ENCODE data around the gene LYST. TPM values are rescaled to one million over a fixed set of nuclear protein-coding genes. Genes with fewer than 3 reads are reported as not detected.

LYST gene
- total and polyA plus RNA-seq, 12 donors: 6.7 to 48.0 (median 19.0) TPM

- DNase-seq: no peak
- peaks cover 0 to 8% of the 10 kb centered on the region in 2 donors for H3K36me3 ChIP-seq (replicated peaks in 1 of 2)
- no peak overlapping the region for H3K4me3 ChIP-seq
- WGBS, 4 donors: 89 to 95% (median 94%) methylated on average over 2 of the region's 2 CpGs
- H3K27me3 ChIP-seq: no peaks in the 10 kb centered on the region
- TF ChIP-seq POLR2A (IDR thresholded peaks at IDR 0.05): no peak
- no peak for TF ChIP-seq CTCF (IDR thresholded peaks at IDR 0.05)
- no peaks in the 10 kb centered on the region for H3K9me3 ChIP-seq (replicated peaks in 1 of 3)
- no peak overlapping the region for H3K27ac ChIP-seq
- H3K4me1 ChIP-seq (replicated peaks in 1 of 2): no peaks in the 10 kb centered on the region
- intact Hi-C loops (cut with DNase I): no loop called here
These were observed 118.0 kb downstream of the LYST start for GRCh38 chr1:235748747-235749146.

- Histone ChIP-seq H3K4me1 (replicated peaks in 1 of 2) (no peaks in the 10 kb centered on the region), H3K27me3 (no peaks in the 10 kb centered on the region), H3K9me3 (replicated peaks in 1 of 3) (no peaks in the 10 kb centered on the region), H3K27ac (no peak overlapping the region), H3K36me3 (replicated peaks in 1 of 2) (peaks cover 0 to 8% of the 10 kb centered on the region in 2 donors), H3K4me3 (no peak overlapping the region)
- intact Hi-C loops (cut with DNase I): no loop called here
- TF ChIP-seq POLR2A (IDR thresholded peaks at IDR 0.05) (no peak), CTCF (IDR thresholded peaks at IDR 0.05) (no peak)
- no peak for DNase-seq
- 88 to 95% (median 91%) methylated on average over 6 of the region's 6 CpGs for WGBS, 4 donors
These were observed 120.5 kb downstream of the LYST start for GRCh38 chr1:235746245-235746644.

GRCh38 chr1:235745503-235746136 lies 121.1 kb downstream of the LYST start:
- Histone ChIP-seq H3K36me3 (replicated peaks in 1 of 2) (peaks cover 0 to 6% of the 10 kb centered on the region in 2 donors), H3K27ac (no peak overlapping the region), H3K27me3 (no peaks in the 10 kb centered on the region), H3K9me3 (replicated peaks in 1 of 3) (no peaks in the 10 kb centered on the region), H3K4me3 (no peak overlapping the region), H3K4me1 (replicated peaks in 1 of 2) (no peaks in the 10 kb centered on the region)
- no peak for TF ChIP-seq CTCF (IDR thresholded peaks at IDR 0.05)
- TF ChIP-seq POLR2A (IDR thresholded peaks at IDR 0.05): no peak
- intact Hi-C loops (cut with DNase I): no loop called here
- DNase-seq: no peak
- 87 to 93% (median 90%) methylated on average over 4 of the region's 4 CpGs for WGBS, 4 donors

- 87 to 94% (median 92%) methylated on average over 5 of the region's 5 CpGs for WGBS, 4 donors
- no peak for DNase-seq
- no peak for TF ChIP-seq POLR2A (IDR thresholded peaks at IDR 0.05)
- TF ChIP-seq CTCF (IDR thresholded peaks at IDR 0.05): no peak
- Histone ChIP-seq H3K4me1 (replicated peaks in 1 of 2) (no peaks in the 10 kb centered on the region), H3K36me3 (replicated peaks in 1 of 2) (peaks cover 0 to 4% of the 10 kb centered on the region in 2 donors), H3K27me3 (no peaks in the 10 kb centered on the region), H3K4me3 (no peak overlapping the region), H3K27ac (no peak overlapping the region), H3K9me3 (replicated peaks in 1 of 3) (no peaks in the 10 kb centered on the region)
- intact Hi-C loops (cut with DNase I): no loop called here
These were observed 123.6 kb downstream of the LYST start for GRCh38 chr1:235742914-235743599.
